HEK293T (cell line): ENCODE results near the gene UFSP1.

Experiments used
- BHLHE40 ChIP-seq: fragments of 450-650 bp; IDR thresholded peaks from 2 replicates; pipeline ENCODE4 v1.6.1; 2016; ENCODE audit warnings: mild to moderate bottlenecking, moderate library complexity, borderline replicate concordance
- FOXM1 ChIP-seq: fragments of 450-650 bp; IDR thresholded peaks from 2 replicates; pipeline ENCODE4 v1.6.1; 2017; ENCODE audit warnings: mild to moderate bottlenecking, borderline replicate concordance
- SP1 ChIP-seq: fragments of 450-650 bp; IDR thresholded peaks from 2 replicates; pipeline ENCODE4 v1.6.1; 2017

DNA sequence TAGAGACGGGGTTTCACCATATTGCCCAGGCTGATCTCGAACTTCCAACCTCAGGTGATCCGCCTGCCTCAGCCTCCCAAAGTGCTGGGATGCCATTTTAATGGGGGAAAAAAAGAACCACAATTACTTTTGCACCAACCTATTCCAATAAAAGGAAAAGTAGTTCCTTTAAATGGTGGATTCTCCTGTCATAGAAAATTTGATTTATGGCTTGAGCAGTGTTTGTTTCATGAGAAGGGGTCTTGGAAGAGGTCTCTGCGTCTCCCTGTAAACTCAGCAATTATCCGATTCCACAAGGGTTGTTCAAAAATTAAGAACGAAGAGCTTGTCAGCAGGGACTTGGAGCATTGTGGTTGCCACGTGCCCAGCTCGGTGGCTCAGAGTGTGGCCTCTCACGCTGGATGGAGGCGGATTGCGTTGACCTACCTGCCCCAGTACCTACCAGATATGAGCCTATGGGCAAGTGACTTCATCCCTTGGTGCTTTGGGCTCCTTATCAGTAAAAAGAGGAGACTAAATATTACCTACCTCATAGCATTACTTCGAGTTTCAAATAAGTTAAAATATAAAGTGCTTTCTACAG lies 25.2 kb downstream of the UFSP1 start:
- no peak for TF ChIP-seq SP1
- no peak for TF ChIP-seq FOXM1
- no peak for TF ChIP-seq BHLHE40
